HCT116 (cell line): Measurements from ENCODE around the gene STK39.

Experiments used
- CTCF ChIP-seq, 3 experiments: fragments of 200-600 bp in 1 of 3; sonication (generic) in 1 of 3; IDR thresholded peaks in 2 of 3; conservative IDR thresholded peaks in 1 of 3; 2 replicates each; pipeline ENCODE4 v1.5.1; 2012 to 2017; ENCODE audit warnings: low read depth in 2 of 3, low read length in 2 of 3, antibody characterized with exemption in 1 of 3, borderline replicate concordance in 1 of 3, control low read depth in 1 of 3, mild to moderate bottlenecking in 1 of 3, mixed read lengths in 1 of 3, mixed run types in 1 of 3, moderate library complexity in 1 of 3; ENCODE audit not compliant: insufficient read depth in 1 of 3
- ELF1 ChIP-seq: IDR thresholded peaks from 2 replicates; pipeline ENCODE4 v1.6.1; 2012; ENCODE audit warnings: low read depth, borderline replicate concordance
- EZH2 ChIP-seq: fragments of 200-600 bp; sonication (generic); IDR thresholded peaks from 2 replicates; pipeline ENCODE4 v1.6.1; 2017; ENCODE audit warnings: antibody characterized with exemption, mixed run types
- FOSL1 ChIP-seq: IDR thresholded peaks from 2 replicates; pipeline ENCODE4 v1.6.1; 2012; ENCODE audit warnings: low read depth
- JUND ChIP-seq: IDR thresholded peaks from 2 replicates; pipeline ENCODE4 v1.6.1; 2012
- MAX ChIP-seq: IDR thresholded peaks from 2 replicates; pipeline ENCODE4 v1.6.1; 2012
- POLR2A ChIP-seq: IDR thresholded peaks from 2 replicates; pipeline ENCODE4 v1.7.0; 2011; ENCODE audit warnings: borderline replicate concordance; ENCODE audit not compliant: insufficient read depth, insufficient read length; ENCODE audit errors: extremely low read depth
- POLR2AphosphoS5 ChIP-seq: IDR thresholded peaks from 2 replicates; pipeline ENCODE4 v1.6.1; 2011; ENCODE audit warnings: mild to moderate bottlenecking, low read depth, low read length, moderate library complexity
- REST ChIP-seq: IDR thresholded peaks from 2 replicates; pipeline ENCODE4 v1.6.1; 2012; ENCODE audit warnings: low read depth
- SIN3A ChIP-seq: IDR thresholded peaks from 2 replicates; pipeline ENCODE4 v1.6.1; 2012; ENCODE audit warnings: low read depth
- TCF7L2 ChIP-seq: IDR thresholded peaks from 2 replicates; pipeline ENCODE4 v1.7.0; 2011; ENCODE audit warnings: borderline replicate concordance, inconsistent platforms; ENCODE audit not compliant: insufficient read depth, insufficient read length; ENCODE audit errors: extremely low read depth
- YY1 ChIP-seq: IDR thresholded peaks from 2 replicates; pipeline ENCODE4 v1.6.1; 2011; ENCODE audit warnings: low read length, low read depth, moderate library complexity, mild to moderate bottlenecking; ENCODE audit not compliant: insufficient replicate concordance; ENCODE audit errors: extremely low read depth
- ZFX ChIP-seq: fragments of 450-650 bp; IDR thresholded peaks from 2 replicates; pipeline ENCODE4 v1.6.1; 2017

- TF ChIP-seq CTCF (IDR thresholded peaks at IDR 0.05 in 2 of 3, conservative IDR thresholded peaks at IDR 0.05 in 1 of 3; ENCODE audit: borderline replicate concordance in 1 of 3, insufficient read depth in 1 of 3, low read depth in 2 of 3, low read length in 2 of 3) = no peak
- TF ChIP-seq ELF1 = no peak
- no peak for TF ChIP-seq POLR2A
- TF ChIP-seq EZH2 = no peak
- no peak for TF ChIP-seq FOSL1
- TF ChIP-seq YY1 = no peak
- TF ChIP-seq JUND = no peak
- TF ChIP-seq REST = no peak
- TF ChIP-seq ZFX = no peak
- no peak for TF ChIP-seq SIN3A
- no peak for TF ChIP-seq MAX
- no peak for TF ChIP-seq POLR2AphosphoS5
- no peak for TF ChIP-seq TCF7L2
These were observed 117.0 kb downstream of the STK39 start for GRCh38 chr2:168130346-168130745.
